ENCODE measurements around the gene CTSO.

Gene CTSO

DNA sequence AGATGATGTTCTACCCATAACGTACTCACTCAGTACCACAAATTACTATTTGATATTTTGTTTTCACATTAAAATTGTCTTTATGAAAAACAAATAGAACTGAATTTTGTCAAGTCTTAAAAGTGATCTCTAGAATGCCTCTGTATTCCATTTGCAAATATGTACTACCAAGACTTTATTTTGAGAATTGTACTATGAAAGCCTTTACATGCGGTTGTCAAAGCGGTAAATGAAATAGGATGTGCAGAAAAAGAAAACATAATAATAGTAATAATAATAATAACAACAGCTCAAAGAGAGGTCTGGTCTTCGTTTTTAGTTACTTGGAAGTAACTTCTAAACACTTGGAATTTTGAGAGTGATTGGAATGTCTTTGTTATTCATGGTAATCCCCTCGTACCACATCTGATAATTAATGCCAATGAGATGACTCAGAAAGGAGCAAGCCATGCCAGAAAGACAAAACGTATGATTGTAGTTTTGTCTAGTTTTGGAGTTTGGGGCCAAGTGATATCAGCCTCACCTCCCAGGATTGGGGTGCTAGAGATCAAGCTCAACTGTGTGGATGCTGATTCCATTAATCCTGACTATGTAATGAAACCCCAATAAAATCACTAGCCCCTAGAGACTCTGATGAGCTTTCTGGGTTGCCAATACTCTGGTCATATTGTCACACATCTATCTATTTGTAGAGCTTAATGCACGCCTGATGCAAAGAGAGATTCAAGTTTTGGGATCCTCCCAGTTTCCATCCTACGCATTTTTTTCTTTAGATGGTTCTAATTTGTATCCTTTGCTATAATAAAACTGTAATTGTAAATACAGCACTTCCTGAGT is 20.2 kb upstream of the CTSO start:
- H3K9me3 ChIP-seq (ENCODE audit: control insufficient read depth in 5 of 5, low read length in 5 of 5) = no peaks in the 10 kb centered on the region
- no peaks in the 10 kb centered on the region for H3K27me3 ChIP-seq (ENCODE audit: control insufficient read depth in 5 of 5, insufficient read depth in 4 of 5, low read length in 5 of 5)
- H3K4me1 ChIP-seq (ENCODE audit: control insufficient read depth in 5 of 5, insufficient read depth in 5 of 5, low read length in 5 of 5) = peaks cover 0 to 7% (median 5%) of the 10 kb centered on the region in 5 donors
- no peak overlapping the region for H3K9ac ChIP-seq (ENCODE audit: low read length in 5 of 5)
- H3K36me3 ChIP-seq (ENCODE audit: control insufficient read depth in 5 of 5, insufficient read depth in 5 of 5, low read length in 5 of 5) = no peaks in the 10 kb centered on the region
- H3K4me3 ChIP-seq (ENCODE audit: low read depth in 1 of 5, low read length in 5 of 5) = no peak overlapping the region
- no peak overlapping the region for H3K27ac ChIP-seq (ENCODE audit: low read depth, low read length)

DNA sequence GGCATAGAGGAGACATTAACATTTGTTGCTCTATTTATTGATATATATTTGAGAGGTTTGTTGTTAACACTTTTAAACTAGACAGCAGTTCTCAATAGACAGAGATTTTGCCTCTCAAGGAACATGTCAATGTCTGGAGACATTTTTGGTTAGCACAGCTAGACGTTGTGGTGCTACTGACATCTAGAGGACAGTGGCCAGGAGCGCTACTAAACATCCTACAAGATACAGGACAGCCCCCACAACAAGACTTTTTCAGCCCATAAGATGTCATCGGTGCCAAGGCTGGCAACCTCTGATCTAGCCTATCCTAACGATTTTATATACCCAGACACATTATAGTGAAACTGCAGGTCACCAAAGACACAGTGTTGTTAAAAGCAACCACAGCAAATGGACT is 18.4 kb upstream of the CTSO start:
- Histone ChIP-seq H3K9me3 (ENCODE audit: control insufficient read depth in 5 of 5, low read length in 5 of 5) (no peaks in the 10 kb centered on the region), H3K9ac (ENCODE audit: low read length in 5 of 5) (no peak overlapping the region), H3K27me3 (ENCODE audit: control insufficient read depth in 5 of 5, insufficient read depth in 4 of 5, low read length in 5 of 5) (no peaks in the 10 kb centered on the region), H3K4me1 (ENCODE audit: control insufficient read depth in 5 of 5, insufficient read depth in 5 of 5, low read length in 5 of 5) (peaks cover 0 to 7% (median 5%) of the 10 kb centered on the region in 5 donors), H3K4me3 (ENCODE audit: low read depth in 1 of 5, low read length in 5 of 5) (no peak overlapping the region), H3K27ac (ENCODE audit: low read depth, low read length) (no peak overlapping the region), H3K36me3 (ENCODE audit: control insufficient read depth in 5 of 5, insufficient read depth in 5 of 5, low read length in 5 of 5) (no peaks in the 10 kb centered on the region)

DNA sequence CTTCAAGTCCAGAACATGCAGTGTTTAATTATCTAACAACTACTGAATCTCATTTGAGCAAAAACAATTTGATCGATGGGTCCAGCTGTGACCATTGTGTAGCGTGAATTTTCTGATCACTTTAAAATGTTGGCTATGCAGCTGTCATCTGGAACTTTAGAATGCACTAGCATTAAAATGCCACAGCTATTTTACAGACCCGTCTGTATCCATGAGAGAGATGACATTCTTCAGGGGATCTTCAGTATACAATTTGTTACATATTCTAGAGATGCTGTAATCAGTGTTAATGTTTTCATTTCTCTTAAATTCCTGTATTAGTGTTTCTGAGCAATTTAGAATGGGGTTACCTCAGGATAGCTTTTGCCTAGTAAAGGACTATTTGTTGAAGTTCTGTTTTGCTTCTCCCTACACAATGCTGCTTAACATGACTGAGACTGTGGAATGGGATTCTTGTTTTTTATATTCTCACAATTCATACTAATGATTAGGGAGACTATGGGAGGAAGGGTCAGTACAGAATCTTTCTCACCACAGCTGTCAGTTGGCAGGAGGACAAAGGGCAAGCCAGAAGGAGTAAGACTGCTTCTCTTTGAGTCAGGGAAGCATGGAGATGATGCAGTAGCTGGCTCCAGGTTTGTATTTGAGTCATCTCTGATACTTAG is 13.2 kb upstream of the CTSO start:
- Histone ChIP-seq H3K4me3 (ENCODE audit: low read depth in 1 of 5, low read length in 5 of 5) (no peak overlapping the region), H3K9ac (ENCODE audit: low read length in 5 of 5) (no peak overlapping the region), H3K27ac (ENCODE audit: low read depth, low read length) (no peak overlapping the region), H3K36me3 (ENCODE audit: control insufficient read depth in 5 of 5, insufficient read depth in 5 of 5, low read length in 5 of 5) (no peaks in the 10 kb centered on the region), H3K9me3 (ENCODE audit: control insufficient read depth in 5 of 5, low read length in 5 of 5) (no peaks in the 10 kb centered on the region), H3K4me1 (ENCODE audit: control insufficient read depth in 5 of 5, insufficient read depth in 5 of 5, low read length in 5 of 5) (peaks cover 0 to 9% (median 4%) of the 10 kb centered on the region in 5 donors), H3K27me3 (ENCODE audit: control insufficient read depth in 5 of 5, insufficient read depth in 4 of 5, low read length in 5 of 5) (no peaks in the 10 kb centered on the region)

DNA sequence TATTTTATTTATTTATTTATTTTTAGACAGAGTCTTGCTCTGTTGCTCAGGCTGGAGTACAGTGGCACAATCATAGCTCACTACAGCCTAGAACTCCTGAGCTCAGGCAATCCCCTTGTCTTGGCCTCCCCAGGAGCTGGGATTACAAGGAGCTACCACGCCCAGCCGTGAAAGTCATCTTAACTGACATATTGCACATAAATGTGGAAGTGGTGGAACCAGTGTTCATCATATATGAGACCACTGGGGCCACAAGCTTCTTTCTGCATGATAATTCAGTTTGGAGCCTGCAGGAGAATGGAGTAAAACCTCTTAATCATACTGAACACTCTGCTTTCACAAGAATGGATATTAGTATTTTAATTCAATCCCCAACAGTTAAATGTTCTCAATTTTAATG is 12.5 kb upstream of the CTSO start:
- H3K9ac ChIP-seq (ENCODE audit: low read length in 5 of 5) = no peak overlapping the region
- no peaks in the 10 kb centered on the region for H3K36me3 ChIP-seq (ENCODE audit: control insufficient read depth in 5 of 5, insufficient read depth in 5 of 5, low read length in 5 of 5)
- no peaks in the 10 kb centered on the region for H3K27me3 ChIP-seq (ENCODE audit: control insufficient read depth in 5 of 5, insufficient read depth in 4 of 5, low read length in 5 of 5)
- H3K27ac ChIP-seq (ENCODE audit: low read depth, low read length) = no peak overlapping the region
- H3K9me3 ChIP-seq (ENCODE audit: control insufficient read depth in 5 of 5, low read length in 5 of 5) = no peaks in the 10 kb centered on the region
- peaks cover 0 to 9% (median 4%) of the 10 kb centered on the region in 5 donors for H3K4me1 ChIP-seq (ENCODE audit: control insufficient read depth in 5 of 5, insufficient read depth in 5 of 5, low read length in 5 of 5)
- no peak overlapping the region for H3K4me3 ChIP-seq (ENCODE audit: low read depth in 1 of 5, low read length in 5 of 5)

DNA sequence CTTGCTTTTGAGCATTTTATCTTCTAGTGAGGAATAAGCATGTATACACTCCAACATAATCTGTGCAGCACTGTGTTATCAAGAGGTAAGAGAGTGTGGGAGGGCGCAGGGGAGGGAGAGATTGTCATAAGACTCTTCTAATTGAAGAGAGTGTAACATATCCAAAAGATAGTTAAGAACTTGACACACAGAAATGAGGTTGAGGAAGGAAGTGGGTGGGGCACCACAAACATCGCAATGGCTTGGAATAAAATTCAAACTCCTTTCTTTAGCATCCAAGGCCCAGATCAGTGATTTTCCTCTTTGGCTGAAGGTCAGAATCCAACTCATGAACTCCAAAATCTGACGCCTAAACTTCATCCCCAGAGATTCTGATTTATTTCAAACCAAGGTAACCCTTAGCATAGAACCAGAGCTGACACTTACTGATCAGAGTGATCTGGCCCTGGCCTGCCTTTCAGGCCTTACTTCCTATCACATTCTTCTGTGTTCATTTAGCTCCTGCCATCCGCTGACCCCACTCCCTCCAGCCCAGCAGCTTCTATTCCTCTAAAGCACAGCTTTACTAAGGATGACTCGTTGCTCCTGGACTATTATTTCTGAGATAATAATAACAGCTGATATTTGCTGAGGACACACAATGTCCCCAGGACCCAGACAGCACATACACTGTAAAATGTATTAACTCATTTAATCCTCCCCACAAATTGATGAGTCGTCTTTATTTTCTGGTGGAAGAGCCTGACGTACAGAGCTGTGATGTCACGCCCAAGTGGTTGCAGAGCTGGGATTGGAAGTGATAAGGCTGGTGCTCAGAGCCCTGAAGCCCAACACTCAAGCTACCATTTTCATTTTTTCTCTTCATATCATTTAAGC is 10.6 kb upstream of the CTSO start:
- Histone ChIP-seq H3K4me3 (ENCODE audit: low read depth in 1 of 5, low read length in 5 of 5) (no peak overlapping the region), H3K27ac (ENCODE audit: low read depth, low read length) (peak overlapping the region; percentile 6), H3K4me1 (ENCODE audit: control insufficient read depth in 5 of 5, insufficient read depth in 5 of 5, low read length in 5 of 5) (peaks cover 0 to 9% (median 4%) of the 10 kb centered on the region in 5 donors), H3K27me3 (ENCODE audit: control insufficient read depth in 5 of 5, insufficient read depth in 4 of 5, low read length in 5 of 5) (no peaks in the 10 kb centered on the region), H3K9me3 (ENCODE audit: control insufficient read depth in 5 of 5, low read length in 5 of 5) (no peaks in the 10 kb centered on the region), H3K36me3 (ENCODE audit: control insufficient read depth in 5 of 5, insufficient read depth in 5 of 5, low read length in 5 of 5) (no peaks in the 10 kb centered on the region), H3K9ac (ENCODE audit: low read length in 5 of 5) (no peak overlapping the region)

DNA sequence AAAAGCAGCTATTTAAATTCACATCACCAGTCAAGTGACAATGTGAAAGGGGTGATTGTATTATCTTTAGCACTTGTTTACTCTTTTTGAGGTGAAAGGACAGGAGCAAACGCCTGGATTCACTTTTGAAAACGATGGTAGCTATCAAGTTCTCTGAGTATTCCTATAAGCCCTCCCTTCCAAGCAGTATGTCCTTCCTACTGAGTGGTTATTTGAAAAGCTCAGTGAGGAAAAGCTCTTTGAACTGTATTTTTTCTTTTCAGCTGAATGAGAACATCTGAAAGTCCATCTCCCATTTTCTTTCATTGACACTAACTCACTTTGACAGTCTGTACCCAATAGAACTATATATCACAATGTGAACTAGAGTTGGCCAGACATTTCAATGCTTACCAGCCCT is 9.1 kb upstream of the CTSO start:
- H3K9ac ChIP-seq (ENCODE audit: low read length in 5 of 5) = no peak overlapping the region
- H3K4me3 ChIP-seq (ENCODE audit: low read depth in 1 of 5, low read length in 5 of 5) = no peak overlapping the region
- H3K4me1 ChIP-seq (ENCODE audit: control insufficient read depth in 5 of 5, insufficient read depth in 5 of 5, low read length in 5 of 5) = peaks cover 0 to 9% (median 4%) of the 10 kb centered on the region in 5 donors
- H3K27me3 ChIP-seq (ENCODE audit: control insufficient read depth in 5 of 5, insufficient read depth in 4 of 5, low read length in 5 of 5) = no peaks in the 10 kb centered on the region
- no peaks in the 10 kb centered on the region for H3K9me3 ChIP-seq (ENCODE audit: control insufficient read depth in 5 of 5, low read length in 5 of 5)
- no peak overlapping the region for H3K27ac ChIP-seq (ENCODE audit: low read depth, low read length)
- H3K36me3 ChIP-seq (ENCODE audit: control insufficient read depth in 5 of 5, insufficient read depth in 5 of 5, low read length in 5 of 5) = no peaks in the 10 kb centered on the region

DNA sequence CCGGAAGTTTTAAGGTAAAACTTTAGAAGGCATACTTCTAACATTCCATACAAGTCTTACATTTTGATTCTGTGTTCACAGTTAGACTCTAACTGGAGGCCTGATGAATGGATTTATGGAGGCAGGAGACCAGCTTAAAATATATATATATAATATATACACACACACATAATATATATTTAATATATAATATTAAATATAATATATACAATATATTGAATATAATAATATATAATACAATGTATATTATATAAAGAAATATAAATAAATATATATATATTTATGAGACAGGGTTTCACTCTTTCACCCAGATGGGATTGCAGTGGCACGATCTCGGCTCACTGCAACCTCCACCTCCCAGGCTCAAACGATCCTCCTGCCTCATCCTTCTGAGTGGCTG is 7.9 kb upstream of the CTSO start:
- H3K9ac ChIP-seq (ENCODE audit: low read length in 5 of 5) = no peak overlapping the region
- H3K27me3 ChIP-seq (ENCODE audit: control insufficient read depth in 5 of 5, insufficient read depth in 4 of 5, low read length in 5 of 5) = no peaks in the 10 kb centered on the region
- H3K9me3 ChIP-seq (ENCODE audit: control insufficient read depth in 5 of 5, low read length in 5 of 5) = no peaks in the 10 kb centered on the region
- no peak overlapping the region for H3K27ac ChIP-seq (ENCODE audit: low read depth, low read length)
- H3K4me1 ChIP-seq (ENCODE audit: control insufficient read depth in 5 of 5, insufficient read depth in 5 of 5, low read length in 5 of 5) = peaks cover 0 to 9% (median 4%) of the 10 kb centered on the region in 5 donors
- H3K36me3 ChIP-seq (ENCODE audit: control insufficient read depth in 5 of 5, insufficient read depth in 5 of 5, low read length in 5 of 5) = no peaks in the 10 kb centered on the region
- no peak overlapping the region for H3K4me3 ChIP-seq (ENCODE audit: low read depth in 1 of 5, low read length in 5 of 5)

DNA sequence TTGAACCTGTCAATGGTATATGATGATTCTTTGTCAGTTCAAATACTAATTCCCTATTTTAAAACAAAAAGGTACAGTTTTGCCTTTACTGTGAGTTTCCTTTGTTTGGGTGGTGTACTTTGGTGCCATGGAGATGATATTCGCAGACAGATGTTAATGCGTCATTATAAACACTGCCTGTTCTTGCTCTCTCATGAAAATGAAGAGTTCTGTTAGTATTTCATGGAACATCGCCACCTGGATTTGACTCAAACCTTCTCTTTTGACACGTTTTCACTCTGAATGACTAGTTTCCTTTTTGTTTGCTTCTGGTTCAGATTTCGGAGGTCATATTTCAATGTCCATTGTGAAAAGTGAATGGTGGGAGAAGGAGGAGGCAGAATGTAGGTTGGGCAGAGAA is 6.9 kb upstream of the CTSO start:
- H3K4me3 ChIP-seq (ENCODE audit: low read depth in 1 of 5, low read length in 5 of 5) = no peak overlapping the region
- no peak overlapping the region for H3K27ac ChIP-seq (ENCODE audit: low read depth, low read length)

DNA sequence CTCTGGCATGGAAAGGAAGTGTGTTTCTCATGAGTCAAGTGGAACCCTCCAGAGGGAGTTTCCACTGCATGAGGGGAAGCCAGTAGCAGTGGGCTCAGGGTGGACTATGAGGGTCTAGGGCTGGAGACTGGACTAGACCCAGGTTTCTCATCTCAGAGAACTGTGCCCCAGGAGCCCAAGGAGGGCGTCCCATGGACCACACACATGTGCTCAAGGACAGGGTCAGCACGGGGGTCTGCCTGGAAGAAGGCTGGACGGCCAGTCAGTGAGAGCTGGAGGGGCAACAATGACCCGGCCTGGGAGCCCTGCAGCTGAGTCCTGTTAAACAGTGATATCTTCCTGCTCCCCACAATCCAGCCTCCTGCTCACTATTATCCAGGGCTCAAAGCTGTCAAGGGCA is 5.8 kb upstream of the CTSO start:
- H3K27ac ChIP-seq (ENCODE audit: low read depth, low read length) = no peak overlapping the region
- H3K9ac ChIP-seq (ENCODE audit: low read length in 5 of 5) = no peak overlapping the region
- H3K27me3 ChIP-seq (ENCODE audit: control insufficient read depth in 5 of 5, insufficient read depth in 4 of 5, low read length in 5 of 5) = no peaks in the 10 kb centered on the region
- H3K9me3 ChIP-seq (ENCODE audit: control insufficient read depth in 5 of 5, low read length in 5 of 5) = no peaks in the 10 kb centered on the region
- peaks cover 0 to 6% (median 1%) of the 10 kb centered on the region in 5 donors for H3K4me1 ChIP-seq (ENCODE audit: control insufficient read depth in 5 of 5, insufficient read depth in 5 of 5, low read length in 5 of 5)
- H3K4me3 ChIP-seq (ENCODE audit: low read depth in 1 of 5, low read length in 5 of 5) = no peak overlapping the region
- no peaks in the 10 kb centered on the region for H3K36me3 ChIP-seq (ENCODE audit: control insufficient read depth in 5 of 5, insufficient read depth in 5 of 5, low read length in 5 of 5)

More for the DNA sequence above, 6.9 kb upstream of the CTSO start:
- H3K4me1 ChIP-seq (ENCODE audit: control insufficient read depth in 5 of 5, insufficient read depth in 5 of 5, low read length in 5 of 5) = peaks cover 0 to 9% (median 4%) of the 10 kb centered on the region in 5 donors
- H3K36me3 ChIP-seq (ENCODE audit: control insufficient read depth in 5 of 5, insufficient read depth in 5 of 5, low read length in 5 of 5) = no peaks in the 10 kb centered on the region
- H3K9ac ChIP-seq (ENCODE audit: low read length in 5 of 5) = no peak overlapping the region
- H3K27me3 ChIP-seq (ENCODE audit: control insufficient read depth in 5 of 5, insufficient read depth in 4 of 5, low read length in 5 of 5) = no peaks in the 10 kb centered on the region
- H3K9me3 ChIP-seq (ENCODE audit: control insufficient read depth in 5 of 5, low read length in 5 of 5) = no peaks in the 10 kb centered on the region
